T47D (cell line): ENCODE data around the gene RGS18.
"Not testable (repeated sequence)": the region's sequence is repeated elsewhere in the genome, so short reads cannot be mapped to it uniquely, and the experiment has no call there.

Experiments used
- DNase-seq, 2 experiments: peaks; one replicate each; pipeline versions ENCODE4 v3.0.0 to v3.0.0-alpha.2; 2011 to 2012; ENCODE audit warnings: low read depth in 1 of 2, low spot score in 1 of 2
- JUND ChIP-seq: IDR thresholded peaks from 2 replicates; pipeline ENCODE4 v1.6.1; 2012; ENCODE audit warnings: low read depth
- in situ Hi-C: cut with HindIII; loops from 2 replicates; pipeline ENCODE4 v1.10.0; 2016; ENCODE audit warnings: low sequenced_read_pairs, low pct_unique_long_range_greater_than_20kb

The RGS18 gene, protein sequence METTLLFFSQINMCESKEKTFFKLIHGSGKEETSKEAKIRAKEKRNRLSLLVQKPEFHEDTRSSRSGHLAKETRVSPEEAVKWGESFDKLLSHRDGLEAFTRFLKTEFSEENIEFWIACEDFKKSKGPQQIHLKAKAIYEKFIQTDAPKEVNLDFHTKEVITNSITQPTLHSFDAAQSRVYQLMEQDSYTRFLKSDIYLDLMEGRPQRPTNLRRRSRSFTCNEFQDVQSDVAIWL

GRCh38 chr1:192158181-192158580 is at the start of gene RGS18:
Gene RGS18 (plus strand): TSS chr1:192158462. CDS start chr1:192158638, 176 bp downstream.
- no peak for TF ChIP-seq JUND
- in situ Hi-C loops = no loop called here
- DNase-seq = no peak

- DNase-seq = no peak
- in situ Hi-C loops = no loop called here
- no peak for TF ChIP-seq JUND
Measured at GRCh38 chr1:192109576-192109975, 48.7 kb upstream of the RGS18 start.

- in situ Hi-C loops = no loop called here
- no peak for TF ChIP-seq JUND
- DNase-seq = no peak
Measured at GRCh38 chr1:192115000-192115399, 43.3 kb upstream of the RGS18 start.

GRCh38 chr1:192118881-192119405 is 39.3 kb upstream of the RGS18 start:
- in situ Hi-C loops = no loop called here
- no peak for DNase-seq
- no peak for TF ChIP-seq JUND

GRCh38 chr1:192119701-192120100 is 38.6 kb upstream of the RGS18 start:
- DNase-seq = no peak
- in situ Hi-C loops = no loop called here
- no peak for TF ChIP-seq JUND

DNA sequence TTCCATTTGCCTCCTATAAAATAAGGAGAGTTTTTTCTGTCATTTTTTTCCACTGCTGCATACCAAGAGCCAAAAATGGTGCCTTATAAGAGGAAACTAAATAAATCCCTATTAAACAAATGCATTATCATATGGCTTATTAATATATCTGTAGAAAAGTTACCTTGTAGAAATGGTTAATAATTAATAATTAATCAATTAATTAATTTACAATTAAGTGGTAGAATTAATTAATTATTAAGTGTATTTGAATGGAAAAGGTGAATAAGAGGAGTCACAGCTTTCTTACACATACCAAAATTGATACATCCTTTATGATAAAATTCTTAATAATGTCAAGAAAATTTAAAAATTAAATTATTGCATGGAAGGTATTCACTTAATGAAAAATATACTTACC is 35.6 kb upstream of the RGS18 start:
- in situ Hi-C loops = no loop called here
- DNase-seq = no peak
- no peak for TF ChIP-seq JUND

GRCh38 chr1:192123212-192123611 is 35.0 kb upstream of the RGS18 start:
- no peak for DNase-seq
- TF ChIP-seq JUND = no peak
- in situ Hi-C loops = no loop called here

GRCh38 chr1:192126030-192126619 is 32.1 kb upstream of the RGS18 start:
- TF ChIP-seq JUND = no peak
- DNase-seq = no peak
- in situ Hi-C loops = no loop called here

GRCh38 chr1:192130175-192130574 is 28.1 kb upstream of the RGS18 start:
- in situ Hi-C loops = no loop called here
- no peak for DNase-seq

DNA sequence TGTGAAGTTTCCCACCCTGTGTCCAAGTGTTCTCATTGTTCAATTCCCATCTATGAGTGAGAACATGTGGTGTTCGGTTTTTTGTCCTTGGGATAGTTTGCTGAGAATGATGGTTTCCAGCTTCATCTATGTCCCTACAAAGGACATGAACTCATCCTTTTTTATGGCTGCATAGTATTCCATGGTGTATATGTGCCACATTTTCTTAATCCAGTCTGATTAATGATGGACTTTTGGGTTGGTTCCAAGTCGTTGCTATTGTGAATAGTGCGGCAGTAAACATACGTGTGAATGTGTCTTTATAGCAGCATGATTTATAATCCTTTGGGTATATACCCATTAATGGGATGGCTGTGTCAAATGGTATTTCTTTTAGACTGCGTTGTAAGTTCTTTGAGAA is 27.4 kb upstream of the RGS18 start:
- in situ Hi-C loops, DNase-seq: not testable (repeated sequence)

More at GRCh38 chr1:192130175-192130574, 28.1 kb upstream of the RGS18 start:
- no peak for TF ChIP-seq JUND

- in situ Hi-C loops = no loop called here
- TF ChIP-seq JUND = no peak
- DNase-seq = no peak
Measured at GRCh38 chr1:192131914-192132313, 26.3 kb upstream of the RGS18 start.

DNA sequence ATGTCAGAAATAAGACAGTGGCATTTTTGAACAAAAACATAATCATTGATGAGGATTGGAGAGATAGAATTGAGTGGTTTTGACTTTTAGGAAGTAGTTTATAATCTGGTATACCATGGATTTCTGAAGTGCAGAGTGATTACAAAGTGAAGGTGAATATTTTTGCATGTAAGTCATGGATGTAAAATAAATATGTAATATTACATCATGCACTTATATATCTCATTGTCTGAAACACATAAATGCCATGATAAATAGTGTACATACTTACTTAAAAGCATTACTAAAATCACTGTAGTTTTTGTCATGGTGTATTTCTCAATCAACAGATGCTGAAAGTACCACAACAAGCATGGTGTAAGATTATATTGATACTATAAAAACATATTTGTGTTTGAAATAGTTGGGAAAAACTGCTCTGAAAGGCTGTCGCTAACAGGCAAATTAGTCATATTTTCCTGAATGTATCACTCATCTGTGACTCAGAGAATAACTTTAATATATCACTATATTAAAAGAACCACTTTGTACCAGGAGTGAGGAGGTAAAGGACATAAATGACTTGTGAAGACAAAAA is 24.8 kb upstream of the RGS18 start:
- in situ Hi-C loops = no loop called here
- no peak for TF ChIP-seq JUND
- DNase-seq = no peak

DNA sequence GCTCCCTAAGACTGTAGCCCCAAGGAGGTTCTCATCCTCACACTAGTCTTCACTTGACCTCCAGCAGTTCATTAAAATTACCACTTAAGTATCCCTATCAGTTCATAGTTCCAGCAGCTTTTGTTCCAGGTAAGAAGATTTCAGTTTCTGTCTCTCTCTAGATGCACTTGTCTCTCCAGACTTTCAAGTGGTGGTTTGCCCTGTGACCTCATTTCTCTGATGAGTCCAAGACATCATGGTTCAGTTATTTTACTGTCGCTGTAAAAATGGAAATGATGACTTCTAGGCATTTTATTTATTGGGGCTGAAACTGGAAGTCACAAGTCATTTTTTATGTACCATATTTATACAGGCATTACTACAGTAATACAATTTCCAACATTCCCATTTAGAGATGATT is 17.9 kb upstream of the RGS18 start:
- in situ Hi-C loops = no loop called here
- no peak for DNase-seq
- no peak for TF ChIP-seq JUND
